HepG2 (cell line): ENCODE data around the gene ANO9. TPM values are rescaled to one million over a fixed set of nuclear protein-coding genes. Genes with fewer than 3 reads are reported as not detected.

Experiments used
- AGO2 ChIP-seq: fragments of 200-400 bp; formaldehyde crosslinking; optimal IDR thresholded peaks from 2 replicates; pipeline ENCODE3; 2017; ENCODE audit warnings: mild to moderate bottlenecking, low read depth, low read length, moderate library complexity
- CCDC6 ChIP-seq: sonication (generic); formaldehyde crosslinking; IDR thresholded peaks from 2 replicates; pipeline ENCODE4 v1.8.1; 2022; ENCODE audit warnings: mild to moderate bottlenecking, missing genetic modification reagents, moderate library complexity
- HHEX ChIP-seq: IDR thresholded peaks from 2 replicates; pipeline ENCODE4 v1.6.1; 2016; ENCODE audit warnings: control low read depth
- HOXA9 ChIP-seq: sonication (generic); formaldehyde crosslinking; IDR thresholded peaks from 2 replicates; pipeline ENCODE4 v1.8.1; 2022; ENCODE audit warnings: missing genetic modification reagents, mild to moderate bottlenecking, moderate library complexity, borderline replicate concordance
- MED8 ChIP-seq: sonication (generic); formaldehyde crosslinking; IDR thresholded peaks from 2 replicates; pipeline ENCODE4 v1.8.1; 2023; ENCODE audit warnings: mild to moderate bottlenecking, missing genetic modification reagents; ENCODE audit not compliant: insufficient replicate concordance
- MIXL1 ChIP-seq: IDR thresholded peaks from 2 replicates; pipeline ENCODE4 v1.6.1; 2016
- MXD4 ChIP-seq: IDR thresholded peaks from 2 replicates; pipeline ENCODE4 v1.6.1; 2016; ENCODE audit warnings: mild to moderate bottlenecking, missing biosample characterization, missing genetic modification reagents
- ONECUT2 ChIP-seq: sonication (generic); formaldehyde crosslinking; IDR thresholded peaks from 2 replicates; pipeline ENCODE4 v1.4.0; 2020; ENCODE audit warnings: missing genetic modification reagents
- PTBP1 ChIP-seq: fragments of 200-400 bp; formaldehyde crosslinking; IDR thresholded peaks from 2 replicates; pipeline ENCODE4 v1.6.1; 2018; ENCODE audit warnings: low read length, low read depth; ENCODE audit not compliant: poor library complexity, severe bottlenecking
- RBAK ChIP-seq: sonication (generic); formaldehyde crosslinking; IDR thresholded peaks from 2 replicates; pipeline ENCODE4 v1.5.1; 2020; ENCODE audit warnings: mild to moderate bottlenecking, missing genetic modification reagents
- RBM39 ChIP-seq: fragments of 200-400 bp; formaldehyde crosslinking; IDR thresholded peaks from one replicate; pipeline ENCODE4 v1.6.1; 2018; ENCODE audit warnings: antibody characterized with exemption, mild to moderate bottlenecking, low read depth, low read length; ENCODE audit not compliant: poor library complexity, severe bottlenecking
- REST ChIP-seq, 2 experiments: IDR thresholded peaks; 2 replicates each; pipeline ENCODE4 v1.6.1; 2011 to 2012; ENCODE audit warnings: low read length in 2 of 2, borderline replicate concordance in 1 of 2, low read depth in 1 of 2, mild to moderate bottlenecking in 1 of 2, moderate library complexity in 1 of 2
- ZBTB1 ChIP-seq: sonication (generic); formaldehyde crosslinking; IDR thresholded peaks from 2 replicates; pipeline ENCODE4 v1.4.0; 2020; ENCODE audit warnings: missing genetic modification reagents, borderline replicate concordance
- ZBTB7A ChIP-seq: sonication (generic); formaldehyde crosslinking; IDR thresholded peaks from 2 replicates; pipeline ENCODE4 v1.8.0; 2022; ENCODE audit warnings: mild to moderate bottlenecking, missing genetic modification reagents
- ZFP36L2 ChIP-seq: sonication (generic); formaldehyde crosslinking; IDR thresholded peaks from 2 replicates; pipeline ENCODE4 v1.4.0; 2020; ENCODE audit warnings: missing genetic modification reagents
- ZNF3 ChIP-seq: IDR thresholded peaks from 2 replicates; pipeline ENCODE4 v1.7.0; 2017; ENCODE audit warnings: inconsistent platforms
- ZNF30 ChIP-seq: sonication (generic); formaldehyde crosslinking; IDR thresholded peaks from 2 replicates; pipeline ENCODE4 v1.5.0; 2020; ENCODE audit warnings: mild to moderate bottlenecking, missing genetic modification reagents
- ZNF451 ChIP-seq: sonication (generic); formaldehyde crosslinking; IDR thresholded peaks from 2 replicates; pipeline ENCODE4 v1.5.0; 2020; ENCODE audit warnings: mild to moderate bottlenecking, missing genetic modification reagents
- ZNF607 ChIP-seq: sonication (generic); formaldehyde crosslinking; IDR thresholded peaks from 2 replicates; pipeline ENCODE4 v1.5.1; 2020; ENCODE audit warnings: missing genetic modification reagents, mild to moderate bottlenecking, borderline replicate concordance
- ZNF772 ChIP-seq: sonication (generic); formaldehyde crosslinking; IDR thresholded peaks from 2 replicates; pipeline ENCODE4 v1.5.0; 2020; ENCODE audit warnings: mild to moderate bottlenecking, missing genetic modification reagents
- ZSCAN5A ChIP-seq: sonication (generic); formaldehyde crosslinking; IDR thresholded peaks from 2 replicates; pipeline ENCODE4 v1.8.0; 2022; ENCODE audit warnings: mild to moderate bottlenecking, missing genetic modification reagents, borderline replicate concordance
- polyA plus RNA-seq, 8 experiments: library from polyadenylated mRNA; depleted of rRNA in 3 of 8; stranded (reverse) in 7 of 8; unstranded in 1 of 8; fragments of >200 nt; fragmentation: Illumina TruSeq in 4 of 8; extraction: Trizol in 4 of 8; gene quantifications; 2 replicates each; pipeline versions ENCODE4 v1.2.1 to v1.2.3, GENCODE V29; 2011 to 2016; ENCODE audit warnings: low read depth in 4 of 8, missing spikeins in 1 of 8, mixed read lengths in 1 of 8; ENCODE audit not compliant: insufficient read depth in 1 of 8
- total RNA-seq, 5 experiments: library from RNA; depleted of rRNA; stranded (reverse); fragments of >200 nt; fragmentation: Illumina TruSeq; extraction: Trizol; gene quantifications; 2 replicates each; pipeline ENCODE4 v1.2.3, GENCODE V29; 2016; ENCODE audit warnings: low read depth in 1 of 5

The ANO9 gene
- total and polyA plus RNA-seq, 2 of the 13 experiments (the other 11 are each of a cell fraction or from before 2014, with no cell fraction given) = 8.9 to 14.3 TPM

GRCh38 chr11:394034-394857 lies 47.6 kb downstream of the ANO9 start, which contains the start of gene PKP3 (continued):
- TF ChIP-seq HHEX (no peak), CCDC6 (CRISPR knock-in tag) (no peak), ZFP36L2 (CRISPR knock-in tag) (no peak), MED8 (CRISPR knock-in tag) (peak; percentile 8), MIXL1 (no peak), RBAK (0 out of 2 replicates have a peak, but pooled peaks have one; percentile 11), ZSCAN5A (CRISPR knock-in tag) (no peak), ZNF3 (CRISPR knock-in tag) (no peak), PTBP1 (peak; percentile 22), ONECUT2 (CRISPR knock-in tag) (no peak), MXD4 (CRISPR knock-in tag) (no peak), REST (IDR thresholded peaks at IDR 0.05; ENCODE audit: borderline replicate concordance in 1 of 2, low read depth in 1 of 2, low read length in 2 of 2) (no peak), ZBTB1 (CRISPR knock-in tag) (no peak), ZNF451 (CRISPR knock-in tag) (peak; percentile 66; the same call in 1 of the 2 replicates), ZBTB7A (CRISPR knock-in tag) (peak; percentile 33; the same call in 1 of the 2 replicates), AGO2 (peak; percentile 44), HOXA9 (CRISPR knock-in tag) (no peak), ZNF607 (no peak), RBM39 (no peak), ZNF30 (no peak), ZNF772 (CRISPR knock-in tag) (peak; percentile 69; the same call in 1 of the 2 replicates)
